NCI-H2107 (cell line): ENCODE measurements around the gene PAIP2.
"Not testable (repeated sequence)": the region's sequence is repeated elsewhere in the genome, so short reads cannot be mapped to it uniquely, and the experiment has no call there.

Experiments used
- DNase-seq: peaks from one replicate; lab custom pipeline; 2025; lab: John Stamatoyannopoulos, UW

The PAIP2 gene

GRCh38 chr5:139392678-139393496, 51.2 kb downstream of the PAIP2 start:
- DNase-seq: no peak

DNA sequence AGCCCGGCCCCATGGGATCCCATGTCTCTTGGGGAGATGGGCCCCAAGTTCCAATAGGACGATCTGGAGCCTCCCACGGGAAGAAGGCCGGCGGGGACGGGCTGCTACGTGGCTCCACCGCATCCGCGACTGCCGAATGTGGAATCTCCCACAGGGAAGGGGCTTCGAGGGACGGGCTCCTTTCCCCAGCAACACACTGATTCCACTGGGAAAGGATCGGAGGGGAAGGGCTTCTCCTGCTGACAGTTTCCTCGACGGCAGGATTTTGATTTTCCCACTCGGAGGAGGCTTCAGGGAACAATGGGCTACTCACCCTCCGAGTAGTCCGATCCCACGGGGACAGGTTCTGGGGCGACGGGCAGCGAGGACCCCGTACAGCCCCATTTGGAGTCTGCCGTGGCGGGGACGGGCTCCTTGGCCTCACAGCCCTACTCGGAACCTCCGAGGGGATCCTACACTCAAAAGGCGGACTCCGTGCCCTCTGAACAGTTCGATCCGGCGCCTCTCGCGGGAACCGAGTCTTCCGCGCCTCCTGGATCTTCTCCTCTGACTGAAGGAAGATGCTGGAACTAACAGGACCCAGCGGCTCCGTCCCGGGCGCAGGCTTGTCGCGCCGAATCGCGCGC, 52.0 kb downstream of the PAIP2 start:
- no peak for DNase-seq

GRCh38 chr5:139394123-139394653, 52.5 kb downstream of the PAIP2 start:
- DNase-seq: no peak

DNA sequence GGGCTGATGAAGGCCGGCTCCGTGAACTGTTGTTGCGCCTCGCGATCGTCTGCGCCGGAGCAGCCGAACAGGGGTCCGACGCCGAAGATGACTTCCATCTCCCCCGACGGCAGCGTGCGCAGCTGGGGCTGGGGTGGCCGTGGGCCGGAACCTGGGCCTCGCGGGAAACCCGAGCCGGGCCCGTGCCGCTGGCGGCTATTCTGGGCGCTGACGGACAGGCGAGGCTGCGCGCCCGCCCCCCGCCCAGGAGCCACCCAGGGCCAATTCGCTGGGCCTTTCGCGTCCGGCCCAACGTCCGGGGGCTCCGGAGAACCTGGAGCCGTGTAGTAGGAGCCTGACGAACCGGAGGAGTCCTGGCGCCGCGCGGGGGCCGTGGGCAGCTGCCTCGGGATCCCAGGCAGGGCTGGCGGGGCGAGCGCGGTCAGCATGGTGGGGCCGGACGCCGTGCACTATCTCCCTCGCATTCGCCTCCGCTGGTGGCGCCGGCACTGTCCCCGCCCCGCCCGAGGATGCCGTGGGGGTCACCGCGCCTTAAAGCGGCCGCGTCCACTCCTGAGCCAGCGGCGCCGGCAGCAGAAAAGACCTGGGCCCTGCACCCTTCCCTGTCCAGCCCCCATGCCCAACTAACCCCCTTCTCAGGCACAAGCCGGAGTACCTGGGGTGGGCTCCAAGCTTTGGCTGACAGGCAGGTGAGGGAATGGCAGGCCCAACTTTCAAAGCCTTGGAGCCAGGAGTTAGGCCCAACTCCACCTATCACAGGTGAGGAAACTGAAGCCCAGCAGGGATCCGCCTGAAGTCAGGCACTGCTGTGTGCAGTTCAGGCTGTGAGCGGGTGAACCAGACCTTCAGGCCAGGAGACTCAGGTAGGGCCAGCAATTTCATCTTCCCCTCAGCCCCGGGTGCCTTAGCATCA, 53.3 kb downstream of the PAIP2 start, which contains the start of gene PROB1:
Gene PROB1, minus strand, starts transcription at position 451 of the 913 bp plus-strand sequence. Its CDS starts 23 bp downstream, at position 428.
- DNase-seq: no peak

GRCh38 chr5:139395844-139396640, 54.4 kb downstream of the PAIP2 start:
- no peak for DNase-seq

GRCh38 chr5:139396691-139397090, 55.0 kb downstream of the PAIP2 start:
- DNase-seq: no peak

DNA sequence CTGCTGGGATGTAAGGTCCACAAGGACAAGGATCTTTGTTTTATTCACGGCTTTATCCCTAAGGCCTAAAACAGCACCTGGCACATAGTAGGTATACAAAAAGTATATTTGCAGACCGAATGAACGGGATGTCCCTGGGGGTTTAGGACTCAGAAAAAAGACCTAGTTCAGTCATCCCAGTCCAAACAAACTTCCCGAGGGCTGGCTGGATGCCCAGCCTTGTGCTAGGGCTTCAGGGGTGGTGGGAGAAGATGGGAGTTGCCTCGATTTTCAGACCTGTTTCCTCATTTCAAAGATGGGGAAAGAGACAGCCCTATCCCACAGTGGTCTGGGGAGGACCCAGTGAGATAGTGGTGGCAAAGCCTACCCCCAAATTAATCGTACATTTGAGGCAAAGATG, 56.3 kb downstream of the PAIP2 start:
- no peak for DNase-seq

DNA sequence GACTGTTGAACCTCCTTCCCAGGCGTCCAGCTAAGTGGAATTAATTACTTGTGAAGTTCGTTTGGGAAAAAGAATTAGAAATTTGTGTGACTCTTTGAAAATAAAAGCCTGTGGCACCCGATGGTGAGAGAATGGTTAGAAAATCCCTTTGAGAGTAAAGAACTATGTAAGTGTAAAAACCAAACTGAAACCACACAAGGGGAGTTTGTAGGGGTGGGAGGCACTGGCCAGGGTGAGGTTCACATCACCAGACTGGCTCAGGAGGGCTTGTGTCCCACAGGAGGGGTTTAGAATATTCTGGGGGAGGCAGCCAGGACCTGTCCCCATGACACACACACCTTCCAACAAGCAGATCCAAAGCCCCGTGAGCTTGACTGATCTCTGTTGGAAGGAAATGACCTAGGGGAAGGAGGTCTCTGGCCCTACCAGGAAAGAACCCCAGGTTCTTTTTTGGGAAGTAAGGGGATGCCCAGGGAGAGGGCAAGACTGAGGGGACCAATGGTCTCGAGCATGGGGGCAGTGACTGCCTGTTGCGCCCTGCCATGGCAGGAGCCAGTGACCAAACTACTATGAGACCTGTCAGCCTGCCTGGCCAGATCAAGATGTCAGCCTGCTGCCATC, 58.0 kb downstream of the PAIP2 start:
- no peak for DNase-seq

DNA sequence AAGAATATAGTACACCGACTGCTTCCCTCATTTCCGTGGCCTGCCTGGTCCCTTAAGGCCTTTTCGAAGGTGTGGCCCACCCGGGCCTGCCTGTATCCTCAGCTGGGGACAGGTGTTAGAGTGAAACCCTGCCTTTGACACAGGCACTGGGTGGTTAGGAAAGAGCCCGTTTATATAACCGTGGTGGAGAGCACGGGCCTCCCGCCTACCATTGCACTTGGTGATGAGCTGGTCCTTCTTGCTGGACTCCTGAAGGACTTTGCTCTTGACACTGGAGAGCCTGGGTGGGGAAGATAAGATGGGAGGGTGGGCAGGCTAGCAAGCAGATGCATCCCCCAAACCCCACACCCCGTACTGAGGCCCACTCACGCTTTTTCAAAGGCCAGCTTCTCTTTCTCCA, 59.9 kb downstream of the PAIP2 start:
- no peak for DNase-seq

GRCh38 chr5:139402561-139403158, 61.0 kb downstream of the PAIP2 start:
- DNase-seq: no peak

DNA sequence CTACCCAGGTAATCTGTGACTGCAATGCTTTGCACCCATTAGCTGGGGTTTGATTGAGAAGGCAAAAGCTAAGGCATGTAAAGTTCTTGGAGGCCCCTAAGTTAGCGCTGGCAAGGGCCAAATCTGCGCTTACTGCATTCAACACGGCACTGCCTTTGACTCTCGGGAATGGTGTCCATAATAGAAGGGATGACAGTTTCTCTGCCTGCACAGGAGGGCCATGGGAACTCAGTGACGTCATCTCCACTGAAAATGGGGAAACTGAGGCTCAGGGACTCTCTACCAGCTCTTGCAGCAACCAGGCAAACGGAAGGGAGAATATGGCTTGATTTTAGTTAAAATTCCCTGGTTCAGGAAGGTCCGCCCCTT, 61.7 kb downstream of the PAIP2 start:
- no peak for DNase-seq

GRCh38 chr5:139403787-139404483, 62.3 kb downstream of the PAIP2 start, which contains the start of gene SPATA24:
TSS of gene SPATA24 (minus strand) at chr5:139404089. CDS start at chr5:139404060, 29 bp downstream.
- DNase-seq: peak; percentile 50

DNA sequence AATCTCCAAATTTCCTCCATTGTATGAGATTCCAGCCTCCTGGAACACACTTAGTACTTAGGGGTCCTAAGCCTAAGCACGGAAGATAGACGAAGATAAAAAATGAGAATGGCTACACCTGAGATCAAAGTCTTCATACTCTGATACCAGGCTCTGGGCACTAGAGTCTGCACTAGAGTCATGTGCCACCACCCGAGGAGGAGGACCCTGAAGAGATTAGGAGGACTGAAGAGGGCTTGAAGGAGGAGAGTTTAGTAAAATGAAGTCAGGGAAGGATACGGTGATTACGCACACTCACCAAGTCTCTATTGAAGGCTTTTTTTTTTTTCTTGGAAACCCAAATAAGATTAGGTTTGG, 62.8 kb downstream of the PAIP2 start:
- no peak for DNase-seq

DNA sequence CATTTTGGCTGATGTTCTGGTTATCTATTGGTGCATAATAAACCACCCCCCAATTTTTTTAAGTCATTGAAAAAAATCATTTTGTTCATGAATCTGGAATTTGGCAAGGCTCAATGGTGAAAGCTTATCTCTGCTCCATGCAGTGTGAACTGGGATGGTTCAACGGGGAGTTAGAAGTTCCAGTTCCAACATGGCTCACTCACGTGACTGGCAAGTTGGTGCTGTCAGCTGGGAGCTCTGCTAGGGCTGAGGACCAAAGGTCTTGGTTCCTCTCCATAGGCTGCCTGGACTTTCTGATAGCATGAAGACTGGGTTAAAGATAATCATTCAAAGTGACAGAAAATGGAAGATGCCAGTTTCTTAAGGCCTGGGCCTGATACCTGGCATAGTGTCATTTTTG, 65.3 kb downstream of the PAIP2 start:
- DNase-seq: no peak

GRCh38 chr5:139407517-139407916, 65.9 kb downstream of the PAIP2 start:
- DNase-seq: no peak

- no peak for DNase-seq
Observed at GRCh38 chr5:139408191-139408590, 66.5 kb downstream of the PAIP2 start.

DNA sequence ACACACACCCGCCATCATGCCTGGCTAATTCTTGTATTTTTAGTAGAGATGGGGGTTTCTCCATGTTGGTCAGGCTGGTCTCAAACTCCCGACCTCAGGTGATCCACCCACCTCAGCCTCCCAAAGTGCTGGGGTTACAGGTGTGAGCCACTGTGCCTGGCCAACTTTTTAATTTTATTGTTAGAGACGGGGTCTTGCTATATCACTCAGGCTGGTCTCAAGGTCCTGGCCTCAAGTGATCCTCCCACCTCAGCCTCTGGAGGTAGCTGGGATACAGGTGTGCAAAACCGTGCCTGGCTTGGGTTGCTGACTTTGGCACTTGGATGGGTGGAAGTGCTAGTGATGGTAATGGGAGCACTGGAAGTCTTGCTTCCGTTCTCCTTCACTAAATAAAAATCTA, 67.5 kb downstream of the PAIP2 start:
- not testable (repeated sequence) for DNase-seq

DNA sequence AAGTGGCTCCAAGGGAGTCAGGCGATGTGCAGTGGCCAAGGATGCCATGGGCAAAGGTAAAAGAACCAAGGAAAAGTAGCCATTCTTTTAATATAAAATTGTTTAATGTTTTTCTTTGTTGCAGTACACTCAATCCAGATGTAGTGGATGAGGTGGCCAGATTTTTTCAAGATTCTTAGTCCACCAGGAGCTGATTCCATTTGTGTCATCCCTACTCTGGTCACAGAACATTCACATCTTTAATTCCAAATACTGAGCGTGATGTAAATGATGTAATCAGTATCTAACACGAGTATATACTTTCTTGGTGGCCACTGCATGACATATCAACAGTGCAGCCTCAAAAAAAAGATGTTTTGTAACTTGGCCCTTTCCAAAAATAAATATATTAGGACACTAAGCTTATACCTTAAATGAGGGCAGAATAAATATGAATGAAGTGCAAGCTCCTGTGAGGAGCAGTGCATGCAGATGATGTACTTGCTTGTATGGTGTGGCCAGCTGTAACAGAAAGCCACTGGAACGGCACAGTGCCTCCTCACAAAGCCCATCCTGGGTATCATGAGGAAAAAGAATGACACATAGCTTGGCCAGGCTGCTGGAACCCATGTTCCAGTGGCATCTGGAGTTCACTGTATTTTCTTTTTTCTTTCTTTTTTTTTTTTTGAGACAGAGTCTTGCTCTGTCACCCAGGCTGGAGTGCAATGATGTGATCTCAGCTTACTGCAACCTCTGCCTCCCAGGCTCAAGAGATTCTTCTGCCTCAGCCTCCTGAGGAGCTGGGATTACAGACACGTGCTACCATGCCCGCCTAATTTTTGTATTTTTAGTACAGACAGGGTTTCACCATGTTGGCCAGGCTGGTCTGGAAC, 68.7 kb downstream of the PAIP2 start:
- DNase-seq: no peak
